Measurements from ENCODE around the gene CHCHD10.

- TF ChIP-seq PATZ1 (CRISPR knock-in tag; IDR thresholded peaks at IDR 0.05; ENCODE audit: borderline replicate concordance) (no peak), ZFP30 (CRISPR knock-in tag; IDR thresholded peaks at IDR 0.05) (no peak), RARB (CRISPR knock-in tag; IDR thresholded peaks at IDR 0.05) (no peak), ARNTL (CRISPR knock-in tag; IDR thresholded peaks at IDR 0.05; ENCODE audit: borderline replicate concordance, low read depth) (no peak), OSR1 (CRISPR knock-in tag; IDR thresholded peaks at IDR 0.05) (no peak), TOX (CRISPR knock-in tag; IDR thresholded peaks at IDR 0.05; ENCODE audit: borderline replicate concordance) (no peak), ZC3H10 (CRISPR knock-in tag; IDR thresholded peaks at IDR 0.05) (no peak), PPARA (CRISPR knock-in tag; IDR thresholded peaks at IDR 0.05; ENCODE audit: borderline replicate concordance) (no peak), TCF4 (CRISPR knock-in tag; IDR thresholded peaks at IDR 0.05; ENCODE audit: borderline replicate concordance) (no peak), CSDC2 (CRISPR knock-in tag; IDR thresholded peaks at IDR 0.05) (no peak)
- TF ChIP-seq, protein P1, sequence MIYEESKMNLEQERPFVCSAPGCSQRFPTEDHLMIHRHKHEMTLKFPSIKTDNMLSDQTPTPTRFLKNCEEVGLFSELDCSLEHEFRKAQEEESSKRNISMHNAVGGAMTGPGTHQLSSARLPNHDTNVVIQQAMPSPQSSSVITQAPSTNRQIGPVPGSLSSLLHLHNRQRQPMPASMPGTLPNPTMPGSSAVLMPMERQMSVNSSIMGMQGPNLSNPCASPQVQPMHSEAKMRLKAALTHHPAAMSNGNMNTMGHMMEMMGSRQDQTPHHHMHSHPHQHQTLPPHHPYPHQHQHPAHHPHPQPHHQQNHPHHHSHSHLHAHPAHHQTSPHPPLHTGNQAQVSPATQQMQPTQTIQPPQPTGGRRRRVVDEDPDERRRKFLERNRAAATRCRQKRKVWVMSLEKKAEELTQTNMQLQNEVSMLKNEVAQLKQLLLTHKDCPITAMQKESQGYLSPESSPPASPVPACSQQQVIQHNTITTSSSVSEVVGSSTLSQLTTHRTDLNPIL (CRISPR knock-in tag; IDR thresholded peaks at IDR 0.05; ENCODE audit: low read depth): no peak
Observed at GRCh38 chr22:23751441-23751996, 16.3 kb downstream of the CHCHD10 start.

All from SK-N-SH treated with all-trans-retinoic acid at 6 μM for 48 hours (cell line).